G401.6 (cell line): Measurements from ENCODE around the gene TAF4.

Experiments
- FAIRE-seq: peaks from 2 replicates; lab custom pipeline; 2012; peaks lifted over from hg19 to GRCh38; lab: Jason Lieb, UNC

The TAF4 gene

DNA sequence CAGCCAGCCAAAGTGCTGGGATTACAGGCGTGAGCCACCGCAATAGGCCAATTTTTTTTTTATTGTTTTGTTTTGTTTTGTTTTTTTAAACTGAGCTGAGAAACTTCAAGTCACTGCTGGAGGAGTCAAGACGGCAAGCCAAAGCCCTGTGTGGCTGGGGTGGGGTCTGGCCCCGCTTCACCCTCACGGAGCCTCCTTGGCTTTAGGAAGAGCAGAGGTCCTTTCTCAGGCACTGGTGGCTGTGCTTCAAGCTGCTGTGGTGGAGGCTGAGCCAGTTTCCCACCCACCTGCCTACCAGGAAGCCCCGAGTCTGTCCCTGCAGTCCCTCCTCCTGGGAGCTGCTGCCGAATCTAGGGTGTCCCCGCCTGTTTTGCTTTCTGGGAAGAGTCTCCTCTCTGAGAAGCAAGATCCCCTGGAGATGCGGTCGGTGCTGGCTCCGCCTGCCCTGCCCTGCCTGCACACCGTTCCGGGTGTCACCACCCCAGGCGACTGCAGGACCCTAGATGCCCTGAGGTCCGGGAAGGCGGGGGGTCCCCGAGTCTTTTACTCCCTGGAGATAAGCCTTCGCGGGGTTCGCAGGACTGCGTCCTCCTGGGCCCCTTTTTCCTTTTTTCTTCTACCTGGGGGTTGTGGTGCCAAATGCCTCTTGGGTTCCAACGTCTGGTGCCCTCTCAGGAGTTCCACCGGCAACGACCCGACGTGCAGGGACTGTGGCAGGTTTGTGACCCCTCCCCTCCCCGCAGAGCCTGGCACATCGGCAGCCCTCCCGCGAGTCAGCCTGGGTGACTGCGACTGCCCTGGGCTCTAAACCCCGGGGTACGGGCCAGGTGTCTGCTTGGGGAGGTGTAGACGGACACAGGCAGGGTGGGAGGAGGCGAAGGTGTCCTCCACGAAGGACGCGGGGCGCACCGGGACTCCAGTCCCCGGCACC is 100.7 kb downstream of the TAF4 start:
- no peak for FAIRE-seq

GRCh38 chr20:61963885-61964674 is 101.6 kb downstream of the TAF4 start:
- FAIRE-seq, result no peak

DNA sequence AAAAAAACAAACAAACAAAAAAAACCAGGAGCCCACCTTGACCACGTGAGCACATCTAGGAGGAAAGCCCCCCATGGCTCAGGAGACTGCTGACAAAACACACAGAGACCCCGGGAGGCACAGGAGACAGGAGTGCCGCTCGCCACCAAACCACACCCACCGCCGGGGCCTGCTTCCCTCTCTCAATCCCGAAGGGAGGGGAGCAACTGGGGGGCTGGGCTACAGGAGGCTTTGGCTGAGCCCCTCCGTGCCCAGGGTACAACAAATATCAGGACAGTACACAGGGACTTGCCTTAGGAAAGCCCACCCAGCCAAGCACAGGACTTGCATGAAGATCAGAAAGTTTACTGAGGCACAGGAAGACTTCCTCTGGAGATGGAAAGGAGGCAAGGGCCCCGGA is 102.5 kb downstream of the TAF4 start:
- no peak for FAIRE-seq

- no peak for FAIRE-seq
Measured at GRCh38 chr20:61960836-61961235, 104.8 kb downstream of the TAF4 start.

DNA sequence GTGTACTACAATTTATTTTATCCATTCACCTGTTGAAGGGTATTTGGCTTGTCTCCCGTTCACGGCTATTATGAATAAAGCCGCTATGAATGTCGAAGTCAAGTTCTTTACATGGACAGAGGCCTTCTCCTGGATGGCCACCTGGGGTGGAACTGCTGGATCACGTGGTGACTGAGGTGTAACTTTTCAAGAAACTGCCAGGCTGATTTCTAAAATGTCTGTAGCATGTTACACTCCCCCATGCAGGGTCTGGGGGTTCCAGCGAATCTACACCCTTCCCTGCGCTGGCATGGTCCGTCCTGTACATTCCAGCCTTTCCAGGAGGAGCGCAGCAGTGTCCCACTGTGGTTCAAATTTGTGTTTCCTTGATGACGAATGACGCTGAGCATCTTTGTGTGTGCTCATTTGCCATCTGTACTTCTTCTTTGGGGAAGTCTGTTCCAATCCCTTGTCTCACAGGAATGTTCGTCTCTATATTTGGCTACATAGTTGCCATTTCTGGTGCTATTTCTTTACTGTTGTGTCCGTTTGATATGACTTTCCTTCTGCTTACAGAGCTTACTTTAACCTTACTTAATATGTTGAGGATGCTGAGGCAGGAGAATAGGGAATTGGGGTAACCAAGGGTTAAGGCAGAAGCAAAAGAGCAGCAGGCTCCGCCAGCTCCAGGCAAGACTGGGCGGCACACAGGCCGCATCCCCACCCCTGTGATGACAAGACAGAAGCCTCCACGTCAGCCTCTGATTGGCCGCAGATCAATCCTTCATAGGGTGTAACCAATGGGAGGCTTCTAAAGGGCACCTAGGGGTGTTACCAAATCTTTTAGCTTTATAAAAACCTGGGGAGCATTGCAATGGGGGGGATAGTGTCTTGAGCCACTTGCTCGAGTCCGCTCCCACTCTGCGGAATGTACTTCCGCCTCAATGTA is 106.6 kb downstream of the TAF4 start:
- FAIRE-seq, result no peak

GRCh38 chr20:61957961-61958715 is 107.5 kb downstream of the TAF4 start:
- no peak for FAIRE-seq

- no peak for FAIRE-seq
Measured at GRCh38 chr20:61956396-61957342, 109.0 kb downstream of the TAF4 start.

DNA sequence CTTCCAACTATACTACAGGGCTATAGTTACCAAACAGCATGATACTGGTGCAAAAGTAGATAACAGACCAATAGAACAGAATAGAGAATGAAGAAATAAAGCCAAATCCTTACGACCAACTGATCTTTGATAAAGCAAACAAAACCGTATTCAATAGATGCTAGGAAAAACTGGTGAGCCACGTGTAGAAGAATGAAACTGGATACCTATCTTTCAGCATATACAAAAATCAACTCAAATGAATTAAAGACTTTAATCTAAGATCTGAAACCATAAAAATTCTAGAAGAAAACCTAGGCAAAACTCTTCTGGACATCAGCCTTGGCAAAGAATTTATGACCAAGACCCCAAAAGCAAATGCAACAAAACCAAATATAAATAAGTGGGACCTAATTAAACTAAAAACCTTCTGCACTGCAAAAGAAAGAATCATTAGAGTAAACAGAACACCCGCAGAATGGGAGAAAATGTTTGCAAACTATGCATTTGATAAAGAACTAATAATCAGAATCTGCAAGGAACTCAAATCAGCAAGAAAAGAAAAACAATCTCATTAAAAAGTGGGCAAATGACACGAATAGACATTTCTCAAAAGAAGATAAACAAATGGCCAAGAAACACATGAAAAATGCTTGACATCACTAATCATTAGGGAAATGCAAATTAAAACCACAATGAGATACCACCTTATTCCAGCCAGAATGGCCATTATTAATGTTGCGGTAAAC is 109.8 kb downstream of the TAF4 start:
- no peak for FAIRE-seq

DNA sequence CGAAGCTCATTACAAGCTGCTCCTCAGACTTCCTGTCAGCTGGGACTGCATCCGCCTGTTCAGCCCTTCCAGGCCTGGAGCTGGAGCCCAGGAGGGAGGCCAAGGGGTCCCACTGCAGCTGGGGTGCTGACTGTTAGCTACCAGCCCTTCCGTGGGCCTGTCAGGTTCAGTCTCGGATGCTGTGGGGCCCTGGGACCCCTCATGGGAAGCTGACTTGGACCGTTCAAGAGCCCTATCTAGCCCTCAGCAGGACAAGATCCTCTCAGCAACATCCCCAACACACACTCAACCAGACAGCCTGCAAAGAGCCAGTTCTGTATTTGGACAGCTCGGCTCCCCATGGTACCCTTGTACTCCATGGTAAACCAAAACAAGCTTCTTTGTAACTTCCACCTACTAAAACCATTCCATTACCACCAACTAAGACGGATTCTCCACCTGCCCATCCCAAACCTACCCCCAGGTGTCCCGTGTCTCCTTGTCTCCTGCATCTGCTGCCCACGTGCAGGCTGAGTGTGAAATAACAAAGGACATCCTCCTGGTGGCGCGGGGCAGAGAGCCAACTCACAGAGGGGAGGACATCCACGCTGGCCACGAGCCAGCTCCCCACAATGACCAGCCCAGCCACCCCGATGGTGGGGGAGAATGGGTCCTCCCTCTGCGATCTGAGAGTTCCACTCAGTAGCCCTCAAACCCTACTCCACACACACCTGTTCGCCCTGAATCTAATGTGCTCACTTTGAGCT is 111.2 kb downstream of the TAF4 start:
- no peak for FAIRE-seq

- FAIRE-seq, result no peak
Measured at GRCh38 chr20:61953037-61954021, 112.4 kb downstream of the TAF4 start.

DNA sequence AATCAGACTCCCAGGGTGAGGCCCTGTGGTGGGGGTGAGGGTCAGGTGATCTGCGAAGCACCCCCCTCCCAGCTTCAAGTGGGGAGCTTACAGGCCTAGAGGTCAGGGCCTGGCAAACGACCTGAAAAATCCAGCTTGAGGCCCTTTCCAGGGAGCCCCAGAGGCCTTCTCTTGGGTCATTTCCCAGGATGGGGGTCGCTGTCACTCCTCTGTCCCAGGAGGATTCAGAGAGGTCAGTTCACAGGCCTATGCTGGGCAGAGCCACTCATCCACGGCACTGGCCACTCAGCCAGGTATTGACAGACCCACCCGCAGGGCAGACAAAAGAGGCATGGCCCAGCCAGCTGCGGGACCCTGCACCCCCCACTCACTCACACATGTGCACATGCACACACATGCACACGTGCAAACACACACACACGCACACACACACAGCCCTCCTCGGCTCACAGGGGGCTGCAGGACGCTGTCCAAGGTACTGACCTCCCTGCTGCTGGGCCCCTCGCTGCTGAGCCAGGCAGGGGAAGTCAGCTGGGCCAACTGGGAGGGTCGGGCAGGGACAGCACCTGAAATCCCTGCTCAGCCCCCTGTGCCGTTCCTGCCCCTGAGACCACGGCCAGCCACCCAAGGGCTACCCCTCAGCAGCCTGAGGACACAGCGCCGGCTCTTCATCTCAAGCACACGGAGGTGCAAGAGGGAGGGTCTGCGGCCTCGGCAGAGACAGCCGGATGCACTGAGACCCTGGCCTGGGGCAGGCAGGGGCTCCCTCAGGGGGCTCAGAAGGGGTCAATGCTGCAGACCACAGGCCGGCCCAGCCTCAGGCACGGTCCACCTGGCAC is 113.8 kb downstream of the TAF4 start:
- no peak for FAIRE-seq

GRCh38 chr20:61950641-61951071 is 115.0 kb downstream of the TAF4 start:
- FAIRE-seq, result no peak

GRCh38 chr20:61949714-61950640 is 115.7 kb downstream of the TAF4 start:
- FAIRE-seq, result no peak

DNA sequence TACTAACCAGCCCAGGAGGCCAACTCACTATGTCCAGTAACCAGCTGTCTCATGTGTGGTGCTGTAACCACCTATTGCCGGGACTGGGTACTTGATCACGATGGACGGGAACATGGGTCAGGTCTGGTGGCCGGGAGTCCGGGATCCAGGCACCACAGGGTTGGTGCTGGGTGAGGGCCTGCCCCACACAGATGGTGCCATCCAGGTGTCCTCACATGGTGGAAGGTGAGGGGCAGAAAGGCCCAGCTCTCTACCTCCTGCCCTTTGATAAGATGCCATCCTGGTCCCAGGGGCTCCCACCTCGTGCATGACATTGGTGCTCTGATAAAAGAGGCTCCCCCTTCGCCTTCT is 116.3 kb downstream of the TAF4 start:
- FAIRE-seq, result no peak

- no peak for FAIRE-seq
Measured at GRCh38 chr20:61948586-61949362, 116.9 kb downstream of the TAF4 start.
